Gastrocnemius medialis (tissue), 4 donors: ENCODE measurements around the gene PRICKLE2.

ENCODE experiments used
- CTCF ChIP-seq, 5 experiments: fragments of 450-650 bp in 3 of 5; fragments of 200-600 bp in 2 of 5; sonication (generic) in 2 of 5; IDR thresholded peaks in 4 of 5; conservative IDR thresholded peaks in 1 of 5; 1 replicate in 4 of 5; 2 replicates in 1 of 5; pipeline ENCODE4 v1.5.1; 2016 to 2019; ENCODE audit warnings: antibody characterized with exemption in 5 of 5, mild to moderate bottlenecking in 3 of 5, moderate library complexity in 3 of 5
- POLR2A ChIP-seq, 2 donors: fragments of 450-650 bp; IDR thresholded peaks; one replicate each; pipeline ENCODE4 v1.6.1; 2017; ENCODE audit warnings: antibody characterized with exemption in 2 of 2, mild to moderate bottlenecking in 2 of 2, moderate library complexity in 2 of 2

DNA sequence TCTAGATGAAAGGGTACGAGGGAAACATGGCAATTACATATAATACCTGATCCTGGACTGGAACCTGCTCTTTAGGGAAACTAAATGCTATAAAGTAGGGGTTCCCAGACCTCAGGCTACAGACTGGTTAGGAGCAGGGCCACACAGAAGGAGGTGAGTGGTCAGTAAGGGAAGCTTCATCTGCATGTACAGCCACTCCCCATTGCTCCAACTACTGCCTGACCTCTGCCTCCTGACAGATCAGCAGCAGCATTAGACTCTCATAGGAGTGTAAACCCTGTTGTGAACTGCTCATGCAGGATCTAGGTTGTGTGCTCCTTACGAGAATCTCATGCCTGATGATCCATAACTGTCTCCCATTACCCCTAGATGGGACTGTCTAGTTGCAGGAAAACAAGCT, 123.1 kb downstream of the PRICKLE2 start:
- TF ChIP-seq CTCF (IDR thresholded peaks at IDR 0.05 in 4 of 5, conservative IDR thresholded peaks at IDR 0.05 in 1 of 5) (no peak), POLR2A (IDR thresholded peaks at IDR 0.05) (no peak)
